Measurements from ENCODE around the gene BAZ2B. TPM values are rescaled to one million over a fixed set of nuclear protein-coding genes. Genes with fewer than 3 reads are reported as not detected.
A peak's percentile ranks its signal among the peaks of the same experiment; 100 is the strongest.

The BAZ2B gene
- total RNA-seq, 1 donor from 2014 or later, result 45.0 TPM

- Histone ChIP-seq H3K27me3 (ENCODE audit: control insufficient read depth, insufficient read depth, low read length) (no peaks in the 10 kb centered on the region), H3K4me3 (ENCODE audit: low read depth, low read length) (no peak overlapping the region), H3K36me3 (ENCODE audit: control insufficient read depth, insufficient read depth, low read length) (no peaks in the 10 kb centered on the region)
- no peak for DNase-seq (ENCODE audit: low read depth)
- no peak for TF ChIP-seq CTCF (IDR thresholded peaks at IDR 0.05; ENCODE audit: insufficient read depth, low read length, poor library complexity, severe bottlenecking)
These were observed 66.1 kb downstream of the BAZ2B start for GRCh38 chr2:159550231-159550630.

- no peak for TF ChIP-seq CTCF (IDR thresholded peaks at IDR 0.05; ENCODE audit: insufficient read depth, low read length, poor library complexity, severe bottlenecking)
- DNase-seq (ENCODE audit: low read depth), result peak; percentile 1
- Histone ChIP-seq H3K27me3 (ENCODE audit: control insufficient read depth, insufficient read depth, low read length) (no peaks in the 10 kb centered on the region), H3K4me3 (ENCODE audit: low read depth, low read length) (no peak overlapping the region), H3K36me3 (ENCODE audit: control insufficient read depth, insufficient read depth, low read length) (no peaks in the 10 kb centered on the region)
These were observed 67.1 kb downstream of the BAZ2B start for GRCh38 chr2:159549234-159549633.

GRCh38 chr2:159546716-159547430 is 69.5 kb downstream of the BAZ2B start:
- H3K4me3 ChIP-seq (ENCODE audit: low read depth, low read length), result no peak overlapping the region
- H3K27me3 ChIP-seq (ENCODE audit: control insufficient read depth, insufficient read depth, low read length), result no peaks in the 10 kb centered on the region
- TF ChIP-seq CTCF (IDR thresholded peaks at IDR 0.05; ENCODE audit: insufficient read depth, low read length, poor library complexity, severe bottlenecking), result no peak
- H3K36me3 ChIP-seq (ENCODE audit: control insufficient read depth, insufficient read depth, low read length), result no peaks in the 10 kb centered on the region
- DNase-seq (ENCODE audit: low read depth), result no peak

- no peak for DNase-seq (ENCODE audit: low read depth)
- Histone ChIP-seq H3K27me3 (ENCODE audit: control insufficient read depth, insufficient read depth, low read length) (no peaks in the 10 kb centered on the region), H3K4me3 (ENCODE audit: low read depth, low read length) (no peak overlapping the region), H3K36me3 (ENCODE audit: control insufficient read depth, insufficient read depth, low read length) (no peaks in the 10 kb centered on the region)
- no peak for TF ChIP-seq CTCF (IDR thresholded peaks at IDR 0.05; ENCODE audit: insufficient read depth, low read length, poor library complexity, severe bottlenecking)
These were observed 70.3 kb downstream of the BAZ2B start for GRCh38 chr2:159546039-159546438.

GRCh38 chr2:159545085-159545484 is 71.3 kb downstream of the BAZ2B start:
- Histone ChIP-seq H3K27me3 (ENCODE audit: control insufficient read depth, insufficient read depth, low read length) (no peaks in the 10 kb centered on the region), H3K36me3 (ENCODE audit: control insufficient read depth, insufficient read depth, low read length) (no peaks in the 10 kb centered on the region), H3K4me3 (ENCODE audit: low read depth, low read length) (no peak overlapping the region)
- no peak for TF ChIP-seq CTCF (IDR thresholded peaks at IDR 0.05; ENCODE audit: insufficient read depth, low read length, poor library complexity, severe bottlenecking)
- no peak for DNase-seq (ENCODE audit: low read depth)

- Histone ChIP-seq H3K4me3 (ENCODE audit: low read depth, low read length) (no peak overlapping the region), H3K27me3 (ENCODE audit: control insufficient read depth, insufficient read depth, low read length) (no peaks in the 10 kb centered on the region), H3K36me3 (ENCODE audit: control insufficient read depth, insufficient read depth, low read length) (no peaks in the 10 kb centered on the region)
- no peak for DNase-seq (ENCODE audit: low read depth)
- TF ChIP-seq CTCF (IDR thresholded peaks at IDR 0.05; ENCODE audit: insufficient read depth, low read length, poor library complexity, severe bottlenecking), result no peak
These were observed 74.2 kb downstream of the BAZ2B start for GRCh38 chr2:159542101-159542500.

All from kidney epithelial cell (primary cell).